SKM-1 (cell line): ENCODE results near the gene TIAM2.
"Not testable (repeated sequence)": the region's sequence is repeated elsewhere in the genome, so short reads cannot be mapped to it uniquely, and the experiment has no call there.

ENCODE experiments used
- DNase-seq: peaks from one replicate; lab custom pipeline; 2025; ENCODE audit not compliant: unreplicated experiment; lab: John Stamatoyannopoulos, UW

The TIAM2 gene

DNA sequence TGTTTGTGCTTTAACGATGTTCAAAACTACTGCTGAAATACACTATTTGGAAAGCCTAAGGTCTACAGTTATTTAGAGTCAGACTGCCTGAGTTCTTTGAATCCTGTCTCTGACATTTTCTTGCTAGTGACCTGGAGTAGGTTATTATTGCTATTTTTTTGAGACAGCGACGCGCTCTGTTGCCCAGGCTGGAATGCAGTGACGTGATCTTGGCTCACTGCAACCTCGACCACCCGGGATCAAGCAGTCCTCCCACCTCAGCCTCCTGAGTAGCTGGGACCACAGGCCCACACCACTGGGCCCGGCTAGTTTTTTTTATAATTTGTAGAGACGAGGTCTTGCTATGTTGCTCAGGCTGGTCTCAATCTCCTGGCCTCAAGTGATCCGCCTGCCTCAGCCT, 96.6 kb downstream of the TIAM2 start:
- no peak for DNase-seq

GRCh38 chr6:155093430-155093829, 98.3 kb downstream of the TIAM2 start:
- DNase-seq = no peak

- no peak for DNase-seq
Observed at GRCh38 chr6:155100087-155100486, 105.0 kb downstream of the TIAM2 start.

- DNase-seq = no peak
Observed at GRCh38 chr6:155100591-155100990, 105.5 kb downstream of the TIAM2 start.

DNA sequence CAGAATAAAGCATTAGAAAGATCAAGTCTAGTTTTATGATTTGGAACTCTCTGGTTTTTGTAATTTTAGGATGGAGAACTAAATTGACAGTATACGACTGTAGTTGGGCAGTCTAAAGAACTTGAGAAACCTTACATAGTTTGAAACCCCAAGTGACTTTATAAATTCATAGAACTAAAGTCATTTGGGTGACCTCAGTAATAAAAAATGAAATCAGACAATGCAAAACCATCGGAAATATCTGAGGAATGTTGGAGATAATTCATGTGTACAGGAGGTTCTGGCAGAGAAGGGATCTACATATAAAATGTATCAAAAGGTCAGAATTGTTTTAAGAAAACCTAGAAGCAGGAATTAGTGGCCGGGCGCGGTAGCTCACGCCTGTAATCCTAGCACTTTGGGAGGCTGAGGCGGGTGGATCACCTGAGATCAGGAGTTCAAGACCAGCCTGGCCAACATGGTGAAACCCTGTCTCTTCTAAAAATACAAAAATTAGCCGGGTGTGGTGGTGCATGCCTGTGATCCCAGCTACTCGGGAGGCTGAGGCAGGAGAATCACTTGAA, 108.0 kb downstream of the TIAM2 start:
- DNase-seq = not testable (repeated sequence)

GRCh38 chr6:155103816-155104366, 108.8 kb downstream of the TIAM2 start:
- no peak for DNase-seq

DNA sequence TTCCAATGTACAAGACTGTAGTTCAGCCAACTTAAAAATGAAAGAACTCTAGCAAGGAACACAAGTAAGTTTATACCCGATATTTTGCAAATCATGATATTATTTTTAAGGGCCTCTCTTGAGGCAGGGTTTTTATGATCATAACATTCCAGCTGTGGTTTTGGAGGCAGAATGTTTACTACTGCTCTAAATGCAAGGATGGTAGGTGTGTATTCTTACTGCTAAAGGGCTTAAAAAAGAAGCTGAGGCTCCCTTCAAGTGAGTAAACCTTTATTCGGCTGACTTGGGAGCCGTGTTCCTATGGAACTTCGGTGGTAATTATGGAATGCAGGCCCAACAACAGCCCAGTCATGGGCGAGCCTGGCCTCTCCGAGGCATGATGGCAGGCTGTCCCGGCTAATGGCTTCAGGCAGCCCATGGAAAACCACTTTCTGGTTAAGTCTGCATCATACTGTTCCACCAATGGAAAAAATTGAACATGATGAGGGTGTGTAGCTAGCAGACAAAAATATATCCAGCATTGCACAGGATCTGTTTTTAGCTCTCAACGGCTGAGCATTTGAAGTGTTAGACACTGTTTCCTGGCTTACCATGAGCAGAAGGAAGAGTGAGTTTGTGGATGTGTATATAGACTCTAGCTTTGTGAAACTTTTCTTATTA, 111.5 kb downstream of the TIAM2 start:
- no peak for DNase-seq

GRCh38 chr6:155107432-155108069, 112.4 kb downstream of the TIAM2 start:
- no peak for DNase-seq

DNA sequence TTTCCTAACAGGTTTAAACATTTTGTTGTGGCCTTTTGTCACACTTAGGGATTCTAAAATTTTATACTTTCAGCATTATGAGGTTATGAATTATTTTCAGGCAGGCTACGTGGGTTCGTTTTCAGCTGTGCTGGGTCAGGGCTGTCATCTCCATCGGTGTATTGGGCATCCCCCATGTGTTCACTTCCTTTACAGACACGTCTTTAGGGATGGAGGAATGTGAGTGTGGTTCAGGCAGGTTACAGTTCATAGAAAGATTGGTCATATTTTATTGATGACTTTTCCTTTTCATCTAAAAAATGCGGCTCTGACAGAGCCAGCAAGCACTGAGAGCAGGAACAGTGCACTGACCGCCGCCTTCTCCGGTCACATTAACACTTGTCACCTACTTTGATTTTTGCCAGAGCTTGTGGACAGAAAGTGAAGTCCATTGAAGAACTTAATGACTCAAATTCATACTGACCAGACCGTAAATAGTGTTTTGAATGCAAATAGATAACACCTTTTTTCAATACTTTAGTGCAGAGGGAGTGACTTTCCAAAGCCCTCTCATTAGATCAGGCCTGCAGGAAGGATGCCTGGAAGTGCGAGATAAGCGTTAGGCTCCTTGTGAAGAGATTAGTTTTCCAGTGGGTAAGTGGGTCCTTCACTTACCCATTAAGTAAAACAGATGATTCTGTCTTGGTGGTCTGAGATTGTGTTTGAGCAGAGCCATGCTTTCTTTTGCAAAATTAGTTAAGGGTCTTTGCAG, 113.1 kb downstream of the TIAM2 start:
- no peak for DNase-seq

GRCh38 chr6:155110721-155111120, 115.6 kb downstream of the TIAM2 start:
- no peak for DNase-seq

DNA sequence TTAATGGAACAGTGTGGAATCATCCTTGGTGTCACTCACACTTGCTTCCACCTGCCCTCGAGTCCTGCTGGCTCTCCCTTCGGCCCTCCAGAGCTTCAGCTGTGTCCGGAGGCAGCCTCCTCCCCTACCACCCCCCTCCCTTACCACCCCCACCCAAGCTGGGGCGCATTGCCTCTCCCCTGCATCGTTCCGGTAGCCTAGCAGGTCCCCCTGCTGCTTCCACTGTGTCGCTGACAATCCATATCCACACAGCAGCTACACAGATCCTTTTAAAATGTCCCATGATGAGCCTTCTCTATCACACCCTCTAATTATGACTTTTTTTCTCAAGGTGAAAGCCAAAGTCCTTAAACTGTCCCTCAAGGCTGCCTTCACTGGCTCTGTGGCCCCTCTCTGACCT, 117.6 kb downstream of the TIAM2 start:
- no peak for DNase-seq

- DNase-seq = no peak
Observed at GRCh38 chr6:155115893-155116570, 120.9 kb downstream of the TIAM2 start.

DNA sequence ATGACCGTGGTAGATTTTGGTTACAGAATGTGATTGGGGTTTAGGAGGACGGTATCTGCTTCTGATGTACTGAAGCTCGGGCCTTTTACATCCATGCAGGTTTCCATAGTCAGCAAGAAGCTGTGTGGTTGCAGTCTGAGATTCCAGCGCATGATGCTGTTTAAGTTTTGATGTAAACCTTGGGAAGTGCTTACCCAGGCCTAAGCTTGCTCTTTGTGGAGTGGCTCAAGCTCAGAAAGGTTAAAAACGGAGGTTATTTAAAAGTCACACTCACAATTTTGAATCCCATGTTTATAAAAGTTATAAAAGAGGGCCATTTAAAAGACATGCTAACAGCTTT, 121.4 kb downstream of the TIAM2 start:
- no peak for DNase-seq

GRCh38 chr6:155117256-155117655, 122.1 kb downstream of the TIAM2 start:
- no peak for DNase-seq

- no peak for DNase-seq
Observed at GRCh38 chr6:155117785-155118184, 122.7 kb downstream of the TIAM2 start.

DNA sequence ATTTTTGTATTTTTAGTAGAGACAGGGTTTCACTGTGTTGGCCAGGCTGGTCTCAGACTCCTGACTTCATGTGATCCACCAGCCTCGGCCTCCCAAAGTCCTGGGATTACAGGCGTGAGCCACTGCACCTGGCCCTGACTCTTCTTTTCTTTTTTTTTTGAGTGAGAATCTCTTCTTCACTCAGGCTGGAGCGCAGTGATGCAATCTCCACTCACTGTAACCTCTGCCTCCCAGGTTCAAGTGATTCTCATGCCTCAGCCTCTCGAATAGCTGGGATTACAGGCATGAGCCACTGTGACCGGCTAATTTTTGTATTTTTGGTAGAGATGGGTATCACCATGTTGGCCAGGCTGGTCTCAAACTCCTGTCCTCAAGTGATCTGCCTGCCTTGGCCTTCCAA, 124.1 kb downstream of the TIAM2 start:
- DNase-seq = not testable (repeated sequence)

DNA sequence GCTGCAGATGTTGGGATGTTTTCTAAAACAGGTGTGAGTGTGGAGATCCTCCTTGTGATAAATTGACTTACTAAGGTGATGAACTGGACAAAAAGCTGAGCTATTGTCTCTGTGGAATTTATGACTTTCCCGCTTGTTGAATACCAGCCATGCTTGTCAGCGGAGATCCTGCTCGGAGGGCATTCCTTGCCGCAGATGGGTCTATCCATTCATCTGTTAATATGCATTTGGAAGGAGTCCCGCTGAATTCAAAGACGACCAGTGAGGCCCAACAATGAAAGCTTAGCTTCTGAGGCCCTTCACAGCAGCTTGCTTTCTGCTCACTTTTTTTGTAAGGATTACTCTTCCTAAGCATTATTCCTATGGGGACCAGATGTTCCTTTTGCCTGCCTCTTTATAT, 124.9 kb downstream of the TIAM2 start:
- DNase-seq = no peak

DNA sequence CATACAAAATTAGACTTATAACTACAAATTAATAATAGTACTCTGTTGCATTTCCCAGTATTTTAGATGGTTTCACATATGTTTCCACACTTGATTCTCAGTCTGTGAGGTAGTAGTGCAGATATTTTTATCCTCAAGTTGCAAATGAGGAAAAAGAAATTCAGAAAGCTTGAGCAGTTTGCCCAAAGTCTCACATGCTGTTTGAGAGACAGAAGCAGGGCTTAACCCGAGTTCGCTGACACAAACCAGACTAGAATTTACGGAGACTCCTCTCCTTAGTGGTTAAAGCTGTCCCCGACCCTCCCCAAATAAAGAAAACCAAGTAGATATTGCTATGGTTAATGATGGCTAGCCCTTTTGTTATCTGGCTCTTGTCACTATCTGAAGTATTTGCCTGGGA, 126.2 kb downstream of the TIAM2 start:
- no peak for DNase-seq

DNA sequence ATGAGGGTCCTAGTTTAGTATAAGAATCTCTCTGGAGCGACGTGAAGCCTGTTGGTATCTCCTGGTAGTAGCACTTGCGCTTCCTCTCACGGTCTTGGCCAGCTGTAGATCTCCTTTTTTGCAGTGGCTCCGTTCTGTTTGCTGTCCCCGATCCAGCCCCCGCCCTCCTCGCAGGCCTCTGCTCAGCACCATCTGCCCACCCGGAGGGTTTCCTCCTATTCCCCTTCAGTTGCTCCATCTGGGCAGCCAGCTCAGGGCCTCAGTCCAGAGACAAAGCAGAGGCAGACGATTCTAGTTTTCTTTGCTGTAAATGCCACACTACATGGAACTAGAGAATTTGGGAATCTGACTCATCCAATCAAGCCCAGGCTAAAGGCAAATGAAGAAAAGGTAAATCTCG, 126.6 kb downstream of the TIAM2 start:
- DNase-seq = no peak

GRCh38 chr6:155122199-155122950, 127.3 kb downstream of the TIAM2 start:
- DNase-seq = no peak
